ENCODE measurements around the gene BBS12.

BBS12 gene

DNA sequence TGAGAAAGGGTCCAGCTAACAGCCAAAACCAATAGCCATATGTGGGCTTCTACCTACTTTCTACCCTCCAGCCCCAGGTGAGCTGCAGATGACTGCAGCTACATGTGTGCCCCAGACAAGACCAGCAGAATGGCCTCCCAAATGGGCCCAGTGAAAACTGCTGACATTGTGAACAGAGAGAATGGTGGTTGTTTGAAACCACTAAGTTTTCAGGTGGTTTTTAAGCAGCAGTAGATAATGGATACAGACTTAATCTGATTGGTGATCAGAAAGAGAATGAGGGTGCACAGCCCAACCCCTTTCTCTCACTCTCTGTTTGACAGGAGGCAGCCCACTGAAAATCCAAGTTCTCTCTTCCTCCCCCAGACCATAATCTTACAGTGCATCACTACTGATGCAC lies 42.5 kb upstream of the BBS12 start:
- Histone ChIP-seq H2BK12ac (ENCODE audit: low read length) (no peak overlapping the region), H4K8ac (ENCODE audit: low read depth, low read length) (no peak overlapping the region)
- DNase-seq, result no peak

DNA sequence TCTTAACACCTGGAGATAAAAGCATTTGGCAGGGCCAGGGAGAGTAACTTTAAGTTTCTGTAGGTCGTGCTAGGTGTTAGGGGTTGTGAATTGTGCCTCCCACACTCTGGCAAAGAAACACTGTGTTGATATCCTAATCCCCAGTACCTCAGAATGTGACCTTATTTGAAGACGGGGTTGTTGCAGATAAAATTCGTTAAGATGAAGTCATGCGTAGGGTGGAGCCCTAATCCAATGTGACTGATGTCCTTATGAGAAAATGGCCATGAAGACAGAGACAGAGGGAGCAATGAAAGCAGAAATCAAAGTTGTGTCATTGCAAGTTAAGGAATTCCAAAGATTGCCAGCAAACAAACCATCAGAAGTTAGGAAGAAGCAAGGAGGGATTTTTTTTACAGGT lies 40.5 kb upstream of the BBS12 start:
- Histone ChIP-seq H2BK12ac (ENCODE audit: low read length) (no peak overlapping the region), H3K9ac (ENCODE audit: low read length) (no peak overlapping the region), H3K27ac (ENCODE audit: low read depth, low read length) (no peak overlapping the region), H3K4me1 (ENCODE audit: control insufficient read depth in 1 of 2, insufficient read depth in 2 of 2, low read length in 2 of 2) (no peaks in the 10 kb centered on the region), H3K4me2 (ENCODE audit: low read length) (no peak overlapping the region), H3K4ac (ENCODE audit: low read depth, low read length) (no peak overlapping the region), H4K91ac (ENCODE audit: low read depth, low read length) (no peak overlapping the region), H3K79me2 (ENCODE audit: control insufficient read depth, insufficient read depth, low read length, poor library complexity) (no peaks in the 10 kb centered on the region), H3K27me3 (ENCODE audit: insufficient read depth, low read length) (no peaks in the 10 kb centered on the region), H2AFZ (ENCODE audit: insufficient read depth, low read length, poor library complexity) (no peak overlapping the region), H4K12ac (ENCODE audit: low read depth, low read length) (no peak overlapping the region), H3K79me1 (ENCODE audit: low read length) (no peaks in the 10 kb centered on the region), H2BK5ac (ENCODE audit: low read depth, low read length, poor library complexity) (no peak overlapping the region), H2BK120ac (ENCODE audit: insufficient read depth, low read length, poor library complexity) (no peak overlapping the region), H3K36me3 (ENCODE audit: control insufficient read depth in 1 of 2, insufficient read depth in 2 of 2, low read length in 2 of 2) (no peaks in the 10 kb centered on the region), H3K23ac (ENCODE audit: low read length) (no peak overlapping the region), H3K4me3 (ENCODE audit: low read depth, low read length) (no peak overlapping the region), H3K14ac (ENCODE audit: low read length) (no peak overlapping the region), H3K18ac (ENCODE audit: low read length) (no peak overlapping the region), H3K9me3 (ENCODE audit: insufficient read depth, low read depth, low read length) (no peaks in the 10 kb centered on the region), H4K8ac (ENCODE audit: low read depth, low read length) (no peak overlapping the region), H2AK5ac (ENCODE audit: low read length) (no peak overlapping the region)
- DNase-seq, result no peak
- no CpG with 5 or more reads among the region's 4 CpGs for WGBS (ENCODE audit: extremely low coverage, insufficient coverage, insufficient read length)

More for the DNA sequence above, 42.5 kb upstream of the BBS12 start:
- Histone ChIP-seq H3K18ac (ENCODE audit: low read length) (no peak overlapping the region), H3K36me3 (ENCODE audit: control insufficient read depth in 1 of 2, insufficient read depth in 2 of 2, low read length in 2 of 2) (no peaks in the 10 kb centered on the region), H2BK5ac (ENCODE audit: low read depth, low read length, poor library complexity) (no peak overlapping the region), H3K27me3 (ENCODE audit: insufficient read depth, low read length) (no peaks in the 10 kb centered on the region), H3K79me2 (ENCODE audit: control insufficient read depth, insufficient read depth, low read length, poor library complexity) (no peaks in the 10 kb centered on the region), H4K91ac (ENCODE audit: low read depth, low read length) (no peak overlapping the region), H3K9ac (ENCODE audit: low read length) (no peak overlapping the region), H3K23ac (ENCODE audit: low read length) (no peak overlapping the region), H2AFZ (ENCODE audit: insufficient read depth, low read length, poor library complexity) (no peak overlapping the region), H3K14ac (ENCODE audit: low read length) (no peak overlapping the region), H3K27ac (ENCODE audit: low read depth, low read length) (no peak overlapping the region), H3K9me3 (ENCODE audit: insufficient read depth, low read depth, low read length) (no peaks in the 10 kb centered on the region), H3K4me2 (ENCODE audit: low read length) (no peak overlapping the region), H3K4ac (ENCODE audit: low read depth, low read length) (no peak overlapping the region), H2BK120ac (ENCODE audit: insufficient read depth, low read length, poor library complexity) (no peak overlapping the region), H3K79me1 (ENCODE audit: low read length) (no peaks in the 10 kb centered on the region), H3K4me1 (ENCODE audit: control insufficient read depth in 1 of 2, insufficient read depth in 2 of 2, low read length in 2 of 2) (no peaks in the 10 kb centered on the region), H3K4me3 (ENCODE audit: low read depth, low read length) (no peak overlapping the region), H2AK5ac (ENCODE audit: low read length) (no peak overlapping the region), H4K12ac (ENCODE audit: low read depth, low read length) (no peak overlapping the region)

DNA sequence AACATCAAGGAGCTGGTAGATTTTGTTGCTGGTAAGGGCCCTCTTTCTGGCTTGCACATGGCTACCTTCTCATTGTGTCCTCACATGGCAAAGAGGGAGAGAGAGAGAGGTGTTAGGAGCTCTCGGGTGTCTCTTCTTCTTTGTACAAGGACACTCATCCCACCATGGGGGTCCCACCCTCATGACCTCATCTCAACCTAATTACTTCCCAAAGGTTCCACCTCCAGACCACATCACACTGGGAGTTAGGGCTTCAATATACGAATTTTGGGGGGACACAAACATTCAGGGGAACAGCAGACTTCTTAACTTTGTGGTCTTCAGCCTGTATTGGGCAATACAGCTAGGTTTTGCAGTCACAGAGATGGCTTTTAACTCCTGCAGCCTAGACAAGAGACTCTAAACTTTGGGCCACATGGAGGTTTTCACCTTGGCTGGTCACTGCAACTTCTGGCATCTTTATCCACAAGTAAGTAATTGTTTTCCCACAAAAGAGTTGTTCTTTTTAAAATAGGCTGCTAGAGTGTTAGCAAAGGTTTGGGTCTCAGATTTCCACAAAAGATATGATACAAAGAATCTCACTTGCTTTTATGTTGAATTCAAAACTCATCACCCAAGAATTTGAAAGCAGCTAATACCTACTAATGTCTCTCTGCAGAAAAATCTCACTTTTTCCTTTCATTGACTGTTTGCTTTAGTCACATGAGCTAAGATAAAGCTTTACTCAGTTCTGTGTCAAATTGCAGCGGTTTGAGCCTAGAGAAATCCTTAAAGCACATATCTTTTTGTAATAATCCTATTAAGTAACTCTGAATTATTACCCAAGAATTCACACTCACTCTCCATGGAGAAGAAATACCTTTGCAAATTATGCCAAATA lies 39.6 kb upstream of the BBS12 start:
- H3K4ac ChIP-seq (ENCODE audit: low read depth, low read length), result no peak overlapping the region
- H2BK12ac ChIP-seq (ENCODE audit: low read length), result no peak overlapping the region
- H3K36me3 ChIP-seq (ENCODE audit: control insufficient read depth in 1 of 2, insufficient read depth in 2 of 2, low read length in 2 of 2), result no peaks in the 10 kb centered on the region
- H2AK5ac ChIP-seq (ENCODE audit: low read length), result no peak overlapping the region
- DNase-seq, result peak in 1 of 2 donors; percentile 31
- no peak overlapping the region for H3K18ac ChIP-seq (ENCODE audit: low read length)
- H2BK5ac ChIP-seq (ENCODE audit: low read depth, low read length, poor library complexity), result no peak overlapping the region
- H3K27me3 ChIP-seq (ENCODE audit: insufficient read depth, low read length), result no peaks in the 10 kb centered on the region
- H3K4me3 ChIP-seq (ENCODE audit: low read depth, low read length), result no peak overlapping the region
- no CpG with 5 or more reads among the region's 3 CpGs for whole genome bisulfite sequencing (ENCODE audit: extremely low coverage, insufficient coverage, insufficient read length)
- no peak overlapping the region for H4K12ac ChIP-seq (ENCODE audit: low read depth, low read length)
- H3K14ac ChIP-seq (ENCODE audit: low read length), result no peak overlapping the region
- H2BK120ac ChIP-seq (ENCODE audit: insufficient read depth, low read length, poor library complexity), result no peak overlapping the region
- no peaks in the 10 kb centered on the region for H3K9me3 ChIP-seq (ENCODE audit: insufficient read depth, low read depth, low read length)
- no peak overlapping the region for H4K8ac ChIP-seq (ENCODE audit: low read depth, low read length)
- H3K4me1 ChIP-seq (ENCODE audit: control insufficient read depth in 1 of 2, insufficient read depth in 2 of 2, low read length in 2 of 2), result no peaks in the 10 kb centered on the region
- no peak overlapping the region for H3K27ac ChIP-seq (ENCODE audit: low read depth, low read length)
- no peak overlapping the region for H3K23ac ChIP-seq (ENCODE audit: low read length)
- no peaks in the 10 kb centered on the region for H3K79me1 ChIP-seq (ENCODE audit: low read length)
- H3K9ac ChIP-seq (ENCODE audit: low read length), result no peak overlapping the region
- no peak overlapping the region for H2AFZ ChIP-seq (ENCODE audit: insufficient read depth, low read length, poor library complexity)
- no peak overlapping the region for H3K4me2 ChIP-seq (ENCODE audit: low read length)
- no peak overlapping the region for H4K91ac ChIP-seq (ENCODE audit: low read depth, low read length)
- H3K79me2 ChIP-seq (ENCODE audit: control insufficient read depth, insufficient read depth, low read length, poor library complexity), result no peaks in the 10 kb centered on the region

DNA sequence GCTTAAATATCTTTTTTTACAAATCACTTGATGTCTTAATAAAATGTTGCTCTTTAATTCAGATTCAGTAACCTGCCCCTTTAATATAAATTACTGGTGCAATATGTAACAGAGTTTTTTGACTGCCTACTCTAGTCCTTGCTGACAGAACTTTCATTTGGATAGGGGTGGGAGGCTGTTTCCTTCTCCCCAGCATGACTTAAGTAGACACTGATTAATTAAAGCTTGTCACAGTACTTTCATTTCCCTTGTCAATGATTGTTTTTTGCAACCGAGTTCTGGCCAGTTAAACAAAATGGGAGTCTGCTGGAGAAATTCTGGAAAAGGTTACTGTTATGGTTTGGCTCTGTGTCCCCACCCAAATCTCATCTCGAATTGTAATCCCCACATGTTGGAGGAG lies 37.3 kb upstream of the BBS12 start:
- no peak overlapping the region for H2BK5ac ChIP-seq (ENCODE audit: low read depth, low read length, poor library complexity)
- no peaks in the 10 kb centered on the region for H3K27me3 ChIP-seq (ENCODE audit: insufficient read depth, low read length)
- H3K9ac ChIP-seq (ENCODE audit: low read length), result no peak overlapping the region
- no peak overlapping the region for H2BK120ac ChIP-seq (ENCODE audit: insufficient read depth, low read length, poor library complexity)
- H4K12ac ChIP-seq (ENCODE audit: low read depth, low read length), result no peak overlapping the region
- no peak overlapping the region for H4K91ac ChIP-seq (ENCODE audit: low read depth, low read length)
- no CpG with 5 or more reads among the region's 2 CpGs for WGBS (ENCODE audit: extremely low coverage, insufficient coverage, insufficient read length)
- H3K27ac ChIP-seq (ENCODE audit: low read depth, low read length), result no peak overlapping the region
- no peak overlapping the region for H3K14ac ChIP-seq (ENCODE audit: low read length)
- no peak for DNase-seq
- H3K4me2 ChIP-seq (ENCODE audit: low read length), result no peak overlapping the region
- no peaks in the 10 kb centered on the region for H3K36me3 ChIP-seq (ENCODE audit: control insufficient read depth in 1 of 2, insufficient read depth in 2 of 2, low read length in 2 of 2)
- H4K8ac ChIP-seq (ENCODE audit: low read depth, low read length), result no peak overlapping the region
- no peak overlapping the region for H3K4me3 ChIP-seq (ENCODE audit: low read depth, low read length)
- H3K4me1 ChIP-seq (ENCODE audit: control insufficient read depth in 1 of 2, insufficient read depth in 2 of 2, low read length in 2 of 2), result peaks cover 0 to 3% of the 10 kb centered on the region in 2 experiments
- H2AK5ac ChIP-seq (ENCODE audit: low read length), result no peak overlapping the region
- H2BK12ac ChIP-seq (ENCODE audit: low read length), result no peak overlapping the region
- H3K18ac ChIP-seq (ENCODE audit: low read length), result no peak overlapping the region
- H3K79me2 ChIP-seq (ENCODE audit: control insufficient read depth, insufficient read depth, low read length, poor library complexity), result no peaks in the 10 kb centered on the region
- H3K9me3 ChIP-seq (ENCODE audit: insufficient read depth, low read depth, low read length), result no peaks in the 10 kb centered on the region
- H3K4ac ChIP-seq (ENCODE audit: low read depth, low read length), result no peak overlapping the region
- H3K79me1 ChIP-seq (ENCODE audit: low read length), result no peaks in the 10 kb centered on the region
- H2AFZ ChIP-seq (ENCODE audit: insufficient read depth, low read length, poor library complexity), result no peak overlapping the region
- H3K23ac ChIP-seq (ENCODE audit: low read length), result no peak overlapping the region

Measured in trophoblast cell (in vitro differentiated cells and primary cell).